Uterine smooth muscle cell (primary cell): ENCODE results near the gene EXOC6B. TPM values are rescaled to one million over a fixed set of nuclear protein-coding genes. Genes with fewer than 3 reads are reported as not detected.

Experiments
- total RNA-seq: library from RNA; depleted of rRNA; stranded (reverse); fragments of >200 nt; gene quantifications from 2 replicates; pipeline ENCODE4 v1.2.3, GENCODE V29; 2014

The EXOC6B gene
- total RNA-seq, result 32.0 and 39.7 TPM in 2 replicates

DNA sequence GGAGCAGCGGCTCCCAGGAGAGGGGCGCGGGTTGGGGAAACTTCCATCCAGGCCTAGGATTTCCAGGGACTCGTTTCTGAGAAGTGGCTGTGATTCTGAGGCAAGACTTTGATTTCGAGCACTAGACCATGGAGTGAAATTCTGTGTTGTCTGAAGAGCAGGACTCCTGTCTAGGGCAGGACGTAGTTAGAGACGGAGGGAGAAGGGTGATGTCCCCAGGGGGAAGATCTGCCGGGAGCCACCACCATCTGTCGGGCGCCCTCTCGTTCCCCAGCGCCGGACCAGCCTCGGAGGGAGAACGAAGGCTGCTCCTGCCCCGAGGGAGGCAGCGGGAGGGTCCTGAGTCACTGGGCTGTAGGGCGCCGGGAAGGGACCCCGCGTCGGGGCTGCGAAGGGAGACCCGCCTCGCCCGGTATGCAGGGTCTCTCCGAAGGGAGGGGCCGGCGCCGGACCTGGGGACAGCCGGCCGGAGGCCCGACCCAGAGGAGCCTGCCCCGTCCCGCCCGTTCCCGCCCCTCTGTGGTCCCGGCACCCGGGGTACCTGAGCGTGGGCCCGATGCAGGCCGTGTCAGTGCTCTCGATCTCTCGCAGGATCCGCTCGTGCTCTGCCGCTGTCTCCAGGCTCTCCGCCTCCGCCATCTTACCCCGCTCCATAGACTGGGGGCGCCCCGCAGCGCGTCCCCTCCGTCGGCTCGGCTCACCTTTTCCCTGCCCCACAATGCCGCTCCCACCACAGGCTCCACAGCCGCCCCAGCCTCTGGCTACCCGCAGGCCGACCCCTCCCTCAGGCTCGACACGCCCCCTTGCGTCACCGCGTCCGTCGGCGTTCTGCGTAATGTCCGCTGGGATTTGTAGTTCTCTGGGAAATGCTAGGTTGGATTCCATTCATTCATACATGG lies at the start of gene EXOC6B:
Gene EXOC6B (minus strand): TSS at position 777 of the 899 bp plus-strand sequence.

DNA sequence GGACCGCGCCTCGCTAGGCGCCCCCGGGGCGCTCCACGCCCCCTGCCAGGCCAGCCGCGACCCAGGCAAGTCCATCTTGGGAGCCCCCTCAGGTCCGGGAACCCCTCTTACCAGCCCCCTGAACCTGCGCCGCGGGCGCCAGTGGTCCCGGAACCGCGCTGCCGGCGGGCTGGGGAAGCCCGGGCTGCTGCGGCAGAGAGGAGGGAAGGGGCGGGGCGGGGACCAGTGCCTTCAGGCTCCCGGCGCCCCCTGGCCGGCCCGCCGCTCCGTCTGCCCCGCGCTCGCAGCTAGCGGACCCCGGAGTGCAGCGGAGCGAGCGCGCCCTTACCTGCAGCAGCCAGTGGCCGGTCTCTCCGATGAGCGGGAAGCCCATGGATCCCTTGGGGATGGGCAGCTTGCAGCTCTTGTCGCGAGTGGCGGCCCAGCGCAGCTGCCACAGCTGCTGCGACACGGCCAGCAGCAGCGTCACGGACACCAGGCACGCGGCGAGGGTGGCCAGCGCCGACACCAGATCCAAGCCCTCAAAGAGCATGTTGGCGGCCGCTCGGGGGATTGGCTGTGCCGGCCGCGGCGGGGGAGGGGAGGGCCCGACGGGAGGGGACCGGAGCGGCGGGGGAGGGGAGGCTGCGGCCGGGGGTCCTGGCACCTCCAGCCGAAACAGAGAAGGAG lies 678.4 kb downstream of the EXOC6B start, which contains the start of gene CYP26B1:
Gene CYP26B1 (minus strand): TSS at position 560 of the 669 bp plus-strand sequence. CDS start 28 bp downstream, at position 532.

Other genes starting within 250 kb of the EXOC6B start
- 18.6 and 23.6 TPM in 2 replicates for gene SPR, start 61.4 kb upstream of the EXOC6B start, total RNA-seq
- not detected in 2 replicates for gene EMX1, start 91.5 kb upstream of the EXOC6B start, total RNA-seq
- gene SFXN5, start 245.7 kb upstream of the EXOC6B start, total RNA-seq, result 13.9 and 14.8 TPM in 2 replicates